Measurements from ENCODE around the gene PRIM1. TPM values are rescaled to one million over a fixed set of nuclear protein-coding genes. Genes with fewer than 3 reads are reported as not detected.

The PRIM1 gene
- total and polyA plus RNA-seq, 2 of the 8 experiments (the other 6 are each of a cell fraction or from before 2014, with no cell fraction given): 52.4 to 61.9 TPM

DNA sequence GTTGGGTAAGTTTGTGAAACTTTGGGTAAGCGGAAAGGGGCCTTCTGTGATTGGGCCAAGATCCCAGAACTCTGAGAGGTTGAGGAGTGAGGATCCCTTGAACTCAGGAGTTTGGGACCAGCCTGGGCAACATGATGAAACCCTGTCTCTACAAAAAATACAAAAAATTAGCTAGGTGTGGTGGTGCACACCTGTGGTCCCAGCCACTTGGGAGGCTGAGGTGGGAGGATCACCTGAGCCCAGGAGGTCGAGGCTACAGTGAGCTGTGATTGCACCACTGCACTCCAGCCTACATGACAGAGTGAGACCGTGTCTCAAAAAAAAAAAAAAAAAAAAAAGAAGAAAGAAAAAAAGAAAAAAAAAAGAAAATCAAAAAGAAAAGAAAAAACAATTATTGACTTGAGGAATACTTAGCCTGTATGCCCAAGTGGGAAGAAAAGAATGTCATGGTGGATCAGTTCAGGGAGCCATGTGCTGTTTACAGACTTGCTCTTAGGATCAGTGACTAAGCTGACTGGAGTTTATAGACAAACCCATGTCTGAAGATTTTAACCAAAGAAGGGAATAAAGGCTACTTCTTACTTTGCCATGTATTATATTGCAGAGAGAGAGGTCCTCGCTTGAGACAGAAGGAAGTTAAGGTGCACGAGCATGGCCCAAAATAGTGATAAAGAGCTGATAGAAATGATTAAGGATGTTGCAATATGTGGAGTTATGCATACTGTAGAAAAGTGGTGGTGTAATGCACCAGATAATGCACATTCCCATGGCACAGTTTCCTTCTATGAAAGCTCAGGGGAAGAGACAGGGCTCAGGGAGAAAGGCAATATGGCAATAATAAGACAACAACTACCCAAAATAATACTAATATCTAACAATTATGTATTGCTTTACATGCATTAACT lies 11.9 kb upstream of the PRIM1 start (continued):
- no peak for TF ChIP-seq KDM1A (IDR thresholded peaks at IDR 0.05; ENCODE audit: borderline replicate concordance, low read length)
- TF ChIP-seq SP1 (IDR thresholded peaks at IDR 0.05; ENCODE audit: low read depth, low read length): no peak
